ENCODE results near the gene MITD1.
"Not testable (repeated sequence)": the region's sequence is repeated elsewhere in the genome, so short reads cannot be mapped to it uniquely, and the experiment has no call there.

Gene MITD1

GRCh38 chr2:99180755-99181623 is at the start of gene MITD1, which contains the start of gene MRPL30:
Gene MITD1, minus strand, starts transcription at chr2:99181058. Its CDS starts 77 bp downstream, at chr2:99180981.
Gene MRPL30, plus strand, starts transcription at chr2:99181184. Its CDS starts 5,020 bp downstream, at chr2:99186204.
- DNase-seq, result peak; percentile 64

DNA sequence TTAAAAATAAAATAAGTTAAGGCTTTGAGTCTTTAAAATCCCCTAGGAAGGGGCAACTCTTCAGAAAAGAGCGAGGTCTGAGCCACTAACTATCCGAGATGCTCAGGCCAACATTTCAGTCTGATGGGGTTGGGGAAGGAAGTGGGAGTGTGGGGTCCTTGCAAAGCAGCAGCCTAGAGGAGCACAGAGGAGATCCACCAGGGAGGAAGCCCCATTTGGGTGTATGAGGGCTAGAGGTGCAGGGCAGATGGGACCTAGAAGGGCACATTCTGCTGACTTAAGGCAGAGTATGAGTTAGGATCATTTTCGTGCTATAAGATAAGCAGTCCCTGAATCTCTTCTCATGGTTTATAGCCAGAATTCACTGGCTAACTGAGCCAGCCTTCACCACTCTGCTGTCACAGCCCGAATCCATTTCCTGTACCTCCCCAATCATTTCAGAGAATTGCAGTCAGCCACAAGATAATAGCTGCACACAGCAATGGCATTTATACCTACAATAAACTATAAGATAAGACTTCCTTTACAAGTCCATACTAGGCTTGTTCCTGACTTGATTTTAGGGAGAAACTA is 37.2 kb upstream of the MITD1 start:
- no peak for DNase-seq

GRCh38 chr2:99216096-99216495 is 35.2 kb upstream of the MITD1 start:
- DNase-seq, result no peak

- DNase-seq, result no peak
Observed at GRCh38 chr2:99205491-99205890, 24.6 kb upstream of the MITD1 start.

- DNase-seq, result no peak
Observed at GRCh38 chr2:99201959-99202678, 21.3 kb upstream of the MITD1 start.

- DNase-seq, result no peak
Observed at GRCh38 chr2:99200076-99200800, 19.4 kb upstream of the MITD1 start.

- DNase-seq, result no peak
Observed at GRCh38 chr2:99198103-99198841, 17.4 kb upstream of the MITD1 start.

- DNase-seq, result not testable (repeated sequence)
Observed at GRCh38 chr2:99192364-99192763, 11.5 kb upstream of the MITD1 start.

DNA sequence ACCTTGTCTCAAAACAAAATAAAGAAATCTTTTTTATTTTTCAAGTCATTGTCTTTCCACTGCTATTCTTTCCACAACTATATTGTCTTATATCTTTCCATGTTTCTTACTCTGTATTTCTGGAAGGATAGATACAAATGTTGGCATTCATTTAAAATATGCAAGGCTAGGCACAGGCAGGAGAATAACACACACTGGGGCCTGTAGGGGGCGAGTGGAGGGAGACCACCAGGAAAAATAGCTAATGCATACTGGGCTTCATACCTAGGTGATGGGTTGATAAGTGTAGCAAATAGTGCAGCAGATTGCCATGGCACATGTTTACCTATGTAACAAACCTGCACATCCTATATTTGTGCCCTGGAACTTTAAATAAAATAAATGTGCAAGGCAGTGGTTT is 9.7 kb upstream of the MITD1 start:
- DNase-seq, result no peak

DNA sequence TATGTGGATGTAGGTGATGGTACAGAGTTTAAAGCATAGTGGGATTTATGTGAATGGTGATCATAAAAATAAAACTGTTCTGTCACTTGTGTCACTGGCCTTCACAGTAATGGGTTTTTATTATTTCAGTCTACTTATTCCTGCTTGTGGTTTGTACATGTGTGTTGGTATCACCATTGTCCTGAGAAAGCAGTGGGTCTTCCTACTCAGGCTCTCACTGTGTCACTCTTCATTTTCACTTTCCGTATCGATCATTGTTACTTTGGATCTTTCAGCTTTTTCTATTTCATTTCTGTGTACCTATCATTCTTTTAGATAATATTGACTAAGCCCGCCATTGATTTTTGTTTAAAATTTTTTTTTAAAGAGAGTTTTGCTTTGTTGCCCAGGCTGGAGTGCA is 7.5 kb upstream of the MITD1 start:
- no peak for DNase-seq

- DNase-seq, result no peak
Observed at GRCh38 chr2:99187011-99187410, 6.2 kb upstream of the MITD1 start.

- no peak for DNase-seq
Observed at GRCh38 chr2:99184811-99185210, 4.0 kb upstream of the MITD1 start.

GRCh38 chr2:99183025-99183424 is 2.2 kb upstream of the MITD1 start:
- DNase-seq, result no peak

DNA sequence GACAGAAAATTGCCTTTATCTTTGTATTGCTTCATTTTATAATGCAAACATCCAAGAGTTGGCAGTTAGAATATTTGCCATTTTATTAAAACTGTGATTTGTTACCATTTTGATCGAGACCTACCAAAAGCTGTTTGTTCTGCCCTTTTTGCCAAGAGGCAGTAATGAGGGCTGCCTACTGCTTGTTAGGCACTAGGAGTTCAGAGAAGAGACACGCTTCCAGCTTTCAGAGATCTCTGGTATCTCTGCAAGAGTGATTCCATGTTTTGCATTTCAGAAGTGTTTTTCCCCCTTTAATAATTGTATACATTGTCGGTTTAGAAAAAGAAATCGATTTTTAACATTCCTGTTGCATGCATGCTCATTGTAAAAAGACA is 754 bp upstream of the MITD1 start:
- no peak for DNase-seq

- no peak for DNase-seq
Observed at GRCh38 chr2:99171377-99172140, 9.3 kb downstream of the MITD1 start.

- DNase-seq, result no peak
Observed at GRCh38 chr2:99169534-99169933, 11.3 kb downstream of the MITD1 start.

- no peak for DNase-seq
Observed at GRCh38 chr2:99166218-99166617, 14.6 kb downstream of the MITD1 start.

DNA sequence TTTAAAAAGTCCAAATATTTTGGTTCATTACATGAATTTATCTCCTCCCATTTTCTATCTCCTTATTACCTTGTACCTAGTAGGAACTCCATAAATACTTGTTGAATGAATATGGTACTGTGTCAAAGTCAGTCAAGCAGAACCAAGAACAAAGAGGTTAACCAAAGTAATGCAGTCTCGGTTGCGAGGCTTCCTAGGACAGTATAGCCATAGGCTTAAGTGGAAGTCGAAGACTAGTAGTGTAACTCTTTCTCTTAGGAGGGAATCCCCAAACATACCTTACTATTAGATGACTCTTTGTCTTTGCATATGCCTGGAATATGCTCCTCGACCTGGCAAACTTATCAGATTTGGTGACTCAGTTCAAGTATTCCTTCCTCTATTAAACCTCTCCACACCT is 21.3 kb downstream of the MITD1 start:
- DNase-seq, result no peak

DNA sequence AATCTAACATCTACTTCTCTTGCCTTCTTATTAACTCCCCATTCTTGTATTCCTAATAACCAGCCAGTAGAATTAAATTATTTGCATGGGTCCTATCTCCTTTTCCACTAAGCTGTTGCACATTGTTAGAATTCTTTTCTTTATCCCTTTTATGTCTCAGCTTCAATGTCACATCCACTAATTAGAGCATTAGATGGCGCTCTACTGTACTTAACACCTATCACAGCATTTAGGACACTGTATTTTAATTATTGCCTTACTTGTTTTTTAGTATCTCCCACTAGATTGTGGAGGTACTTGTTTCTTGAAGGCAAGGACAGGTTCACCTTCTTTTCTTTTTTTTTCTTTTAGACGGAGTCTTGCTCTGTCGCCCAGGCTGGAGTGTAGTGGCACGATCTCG is 22.3 kb downstream of the MITD1 start:
- DNase-seq, result no peak

- DNase-seq, result no peak
Observed at GRCh38 chr2:99156891-99157290, 24.0 kb downstream of the MITD1 start.
